HG02943 (cell line): ENCODE measurements around the gene MAP7.
"Not testable (repeated sequence)": the region's sequence is repeated elsewhere in the genome, so short reads cannot be mapped to it uniquely, and the experiment has no call there.

Source experiments
- ATAC-seq: cut with Tn5 transposase; IDR thresholded peaks from one replicate; pipeline ENCODE4 v1.9.1; 2021; ENCODE audit warnings: mild to moderate bottlenecking, low read depth, moderate library complexity; ENCODE audit not compliant: unreplicated experiment

Gene MAP7

DNA sequence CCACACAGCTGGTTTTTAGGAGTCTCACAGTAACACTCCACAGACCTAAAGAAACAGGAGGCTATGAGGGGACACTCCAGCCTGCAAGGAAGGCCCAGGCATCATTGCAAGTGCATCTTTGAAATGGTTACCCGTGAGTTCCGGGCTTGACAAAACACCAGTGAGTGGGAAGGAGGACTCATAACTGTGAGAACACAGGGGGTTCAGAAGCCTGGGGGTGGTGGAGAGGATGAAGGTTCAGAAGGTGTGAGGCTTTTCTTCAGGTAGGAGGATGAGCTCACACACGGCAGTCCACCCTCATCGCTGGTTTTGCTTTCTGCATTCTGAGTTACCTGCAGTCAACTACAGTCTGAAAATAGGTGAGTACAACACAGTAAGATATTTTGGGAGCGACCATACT, 39.9 kb downstream of the MAP7 start:
- no peak for ATAC-seq

- no peak for ATAC-seq
Observed at GRCh38 chr6:136508725-136509392, 41.4 kb downstream of the MAP7 start.

DNA sequence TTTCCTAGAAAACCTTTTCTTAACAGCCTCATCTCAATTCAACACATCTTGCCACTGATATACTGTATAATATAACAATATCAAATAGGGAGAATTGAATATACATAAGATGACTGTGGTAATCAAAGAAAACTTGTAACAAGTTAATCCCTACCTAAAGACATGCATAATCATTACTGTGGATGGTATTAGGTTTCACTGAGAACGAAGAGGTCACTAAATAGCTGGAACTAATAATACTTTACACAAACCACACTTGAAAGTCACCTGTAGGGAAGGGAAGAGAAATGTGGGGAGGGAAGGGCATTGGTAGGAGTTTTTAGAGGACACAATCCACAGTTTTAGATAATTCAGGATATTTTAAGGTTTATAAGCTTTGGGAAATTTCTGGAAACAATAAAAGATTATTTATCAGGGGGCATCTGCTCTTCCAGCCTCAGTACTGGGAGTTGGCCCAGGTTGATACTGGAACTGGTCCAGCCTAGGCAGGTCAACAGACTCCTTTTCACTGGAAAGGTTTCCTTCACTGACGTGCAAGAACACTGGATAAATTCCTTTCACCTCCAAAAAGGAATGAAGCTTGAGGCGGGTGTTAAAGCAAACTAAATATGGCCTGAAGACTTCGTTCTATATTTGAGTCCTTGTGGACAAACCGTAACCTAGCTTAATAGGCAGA, 44.0 kb downstream of the MAP7 start:
- ATAC-seq, result no peak

- ATAC-seq, result no peak
Observed at GRCh38 chr6:136503303-136504029, 46.8 kb downstream of the MAP7 start.

DNA sequence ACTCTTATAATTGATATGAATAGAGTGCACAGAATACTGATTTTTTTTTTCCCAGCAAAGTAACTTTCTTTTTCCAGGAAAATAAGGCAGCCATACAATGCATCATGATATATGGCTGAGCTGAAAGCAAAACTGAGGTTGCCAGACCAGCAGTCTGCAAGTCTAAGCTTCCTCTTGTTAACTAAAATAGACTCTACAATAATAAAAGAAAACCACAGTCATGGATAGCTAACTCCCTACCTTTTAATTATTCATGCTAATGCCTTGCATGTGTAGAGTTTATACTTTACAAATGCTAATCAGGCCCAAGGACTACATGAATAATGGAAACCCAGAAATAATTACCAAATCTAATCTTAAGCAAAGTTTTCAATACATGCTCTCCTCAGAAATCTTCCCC, 47.4 kb downstream of the MAP7 start:
- no peak for ATAC-seq

GRCh38 chr6:136501514-136501913, 48.7 kb downstream of the MAP7 start:
- ATAC-seq, result no peak

DNA sequence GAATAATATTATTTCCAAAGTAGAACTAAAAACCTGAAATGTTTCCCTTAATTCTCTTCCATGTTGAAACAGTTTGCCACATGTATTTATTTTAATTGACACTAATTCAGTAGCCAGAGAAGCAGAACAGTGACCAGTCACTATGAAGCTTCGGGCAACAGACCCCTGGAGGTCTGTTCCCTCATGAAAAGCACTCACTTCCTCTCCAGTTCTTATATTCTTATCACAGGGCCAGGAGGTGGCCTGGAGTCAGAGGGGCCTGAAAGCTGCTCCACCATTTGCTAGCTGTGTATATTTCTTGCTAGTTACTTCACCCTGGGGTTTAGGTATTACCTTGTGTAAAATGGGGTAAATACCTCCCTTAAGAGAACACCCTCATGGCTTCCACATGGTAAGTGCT, 49.1 kb downstream of the MAP7 start:
- no peak for ATAC-seq

GRCh38 chr6:136500414-136500813, 49.8 kb downstream of the MAP7 start:
- no peak for ATAC-seq

DNA sequence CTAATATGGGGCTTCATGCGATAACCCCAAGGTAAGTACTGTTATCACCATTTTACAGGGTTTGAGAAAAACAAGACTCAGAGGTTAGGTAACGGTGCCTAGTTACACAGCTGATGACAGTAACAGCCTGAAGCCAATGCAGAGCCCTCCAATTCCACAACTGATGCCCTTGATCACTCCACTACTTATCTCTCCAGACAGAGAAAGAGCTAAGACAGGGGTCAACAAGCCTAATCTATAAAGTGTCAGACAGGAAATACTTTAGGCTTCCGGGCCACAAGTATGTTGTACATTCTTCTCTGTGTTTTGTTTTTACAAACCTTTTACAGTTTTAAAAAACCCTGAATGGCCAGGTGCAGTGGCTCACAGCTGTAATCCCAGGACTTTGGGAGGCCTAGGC, 50.9 kb downstream of the MAP7 start:
- no peak for ATAC-seq

DNA sequence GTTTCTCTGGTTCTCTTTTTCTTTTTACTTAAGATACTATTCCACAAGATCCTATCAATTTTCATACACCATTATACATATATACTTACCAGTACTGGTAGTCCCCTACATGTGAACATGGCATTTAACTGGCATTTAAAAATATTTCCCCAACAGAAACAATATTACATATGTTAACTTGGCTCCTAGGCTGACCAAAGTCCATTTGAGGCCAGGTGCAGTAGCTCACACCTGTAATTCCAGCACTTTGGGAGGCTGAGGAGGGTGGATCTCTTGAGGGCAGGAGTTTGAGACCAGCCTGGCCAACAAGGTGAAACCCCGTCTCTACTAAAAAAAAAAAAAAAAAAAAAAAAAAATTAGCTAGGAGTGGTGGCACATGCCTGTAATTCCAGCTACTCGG, 53.8 kb downstream of the MAP7 start:
- ATAC-seq, result not testable (repeated sequence)

DNA sequence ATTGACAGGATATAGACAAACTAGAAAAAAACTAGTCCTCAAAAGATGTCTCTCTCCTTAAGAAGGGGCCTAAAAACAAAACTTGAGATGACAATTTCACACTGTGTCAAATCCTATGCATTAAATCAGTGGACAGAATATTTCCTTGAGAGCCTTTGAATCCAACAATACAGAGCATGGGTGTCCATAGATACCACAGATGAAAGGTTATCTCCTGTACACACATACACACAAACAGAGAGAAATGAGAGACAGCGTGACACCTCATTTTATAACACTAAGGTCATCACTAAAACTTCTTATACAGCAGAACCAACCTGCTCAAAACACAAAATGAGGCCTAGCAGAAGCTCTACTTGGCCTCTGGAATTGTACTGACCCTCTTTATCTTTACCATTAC, 55.5 kb downstream of the MAP7 start:
- ATAC-seq, result no peak

GRCh38 chr6:136494059-136494458, 56.2 kb downstream of the MAP7 start:
- ATAC-seq, result no peak

- no peak for ATAC-seq
Observed at GRCh38 chr6:136492409-136492808, 57.8 kb downstream of the MAP7 start.

DNA sequence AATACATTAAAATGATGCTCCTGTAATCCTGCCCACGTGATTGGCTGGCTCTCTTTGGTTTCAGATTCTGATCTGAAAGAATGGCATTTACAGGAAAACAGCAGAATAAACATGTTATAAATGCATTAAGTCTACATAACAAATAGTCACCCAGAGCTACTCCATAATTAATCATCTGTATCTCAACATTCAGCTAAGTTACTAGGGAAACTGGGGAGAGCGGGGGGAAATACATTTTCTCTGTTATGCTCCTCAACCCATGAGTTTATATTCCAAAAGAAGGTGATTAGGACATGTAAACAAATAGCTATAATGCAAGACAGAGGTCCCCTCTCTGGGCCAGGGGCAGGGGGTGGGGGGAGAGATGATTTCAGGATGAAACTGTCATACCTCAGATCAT, 58.5 kb downstream of the MAP7 start:
- ATAC-seq, result no peak

GRCh38 chr6:136491251-136491650, 59.0 kb downstream of the MAP7 start:
- ATAC-seq, result no peak

DNA sequence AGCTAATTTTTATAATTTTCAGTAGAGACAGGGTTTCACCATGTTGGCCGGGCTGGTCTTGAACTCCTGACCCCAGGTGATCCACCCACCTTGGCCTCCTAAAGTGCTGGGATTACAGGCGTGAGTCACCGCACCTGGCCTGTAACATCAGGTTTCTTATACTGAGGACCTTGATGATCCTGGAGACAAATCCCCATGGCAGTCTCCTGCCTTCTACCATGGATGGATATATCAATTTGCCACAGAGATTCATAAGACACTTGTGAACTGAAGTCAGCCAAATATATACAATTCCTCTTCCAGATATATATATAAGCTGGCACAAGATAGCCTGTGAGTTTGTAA, 60.6 kb downstream of the MAP7 start:
- ATAC-seq, result not testable (repeated sequence)

- ATAC-seq, result no peak
Observed at GRCh38 chr6:136487759-136488425, 62.3 kb downstream of the MAP7 start.

DNA sequence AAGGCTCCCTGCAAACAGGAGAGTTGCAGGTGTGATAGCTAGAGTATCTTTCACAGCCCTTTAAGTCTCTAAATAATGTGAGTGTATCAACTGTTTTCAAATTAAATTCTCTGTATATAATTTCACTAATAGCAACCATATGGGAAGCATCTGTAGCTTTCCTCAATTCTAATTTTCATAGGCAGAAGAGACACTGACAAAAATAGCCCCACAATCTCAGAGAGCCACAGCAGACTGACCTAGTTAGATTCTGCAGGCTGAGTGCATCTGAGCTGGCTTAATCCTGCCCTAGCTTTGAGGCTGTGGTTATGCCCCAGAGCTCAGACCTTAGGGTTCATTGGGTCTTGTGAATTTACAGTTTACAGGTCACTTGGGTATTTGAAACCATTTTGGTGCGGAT, 63.9 kb downstream of the MAP7 start:
- no peak for ATAC-seq

DNA sequence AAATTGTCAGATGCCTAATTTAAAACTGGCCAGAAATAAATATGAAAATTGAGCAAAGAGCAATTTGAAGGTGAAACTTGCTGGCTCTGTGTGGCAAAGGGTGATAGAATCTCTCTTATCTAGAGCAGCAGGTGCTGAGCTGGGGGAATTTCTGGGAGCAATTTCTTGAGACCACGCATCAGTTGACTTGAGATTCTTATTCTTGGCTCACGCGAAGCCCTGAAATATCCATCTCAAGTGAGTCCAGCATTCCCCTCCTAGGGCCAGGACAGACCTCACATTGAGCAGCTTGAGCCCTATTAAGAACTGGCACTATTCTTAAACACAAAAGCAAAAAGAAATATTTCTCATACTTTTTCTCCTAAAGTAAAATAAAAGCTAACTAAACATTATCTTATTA, 66.3 kb downstream of the MAP7 start:
- no peak for ATAC-seq

DNA sequence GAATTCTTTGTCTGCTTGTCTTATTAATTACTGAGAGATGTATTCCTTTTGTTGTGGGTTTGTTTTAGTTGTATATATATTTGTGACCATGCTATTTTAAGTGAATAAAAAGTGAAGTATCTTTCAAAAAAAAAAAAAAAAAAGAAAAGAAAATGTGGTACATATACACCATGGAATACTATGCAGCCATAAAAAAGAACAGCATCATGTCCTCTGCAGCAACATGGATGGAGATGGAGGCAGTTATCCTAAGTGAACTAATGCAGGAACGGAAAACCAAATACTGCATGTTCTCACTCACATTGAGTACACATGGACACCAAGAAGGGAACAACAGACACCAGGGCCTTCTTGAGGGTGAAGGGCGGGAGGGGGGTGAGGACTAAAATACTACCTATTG, 67.2 kb downstream of the MAP7 start:
- not testable (repeated sequence) for ATAC-seq

GRCh38 chr6:136477548-136477947, 72.7 kb downstream of the MAP7 start:
- ATAC-seq, result no peak
